Measurements from ENCODE around the gene CLIP2. TPM values are rescaled to one million over a fixed set of nuclear protein-coding genes. Genes with fewer than 3 reads are reported as not detected.

CLIP2 gene
- total RNA-seq, 1 donor from 2014 or later: 7.4 TPM

Other genes starting within 250 kb of the CLIP2 start
- gene LIMK1, start 205.6 kb upstream of the CLIP2 start, total RNA-seq: 10.1 TPM
- 159 TPM for gene EIF4H, start 115.1 kb upstream of the CLIP2 start, total RNA-seq
- 2.4 TPM for gene LAT2, start 79.4 kb upstream of the CLIP2 start, total RNA-seq
- 8.7 TPM for gene RFC2, start 35.0 kb upstream of the CLIP2 start, total RNA-seq
- 15.8 TPM for gene GTF2IRD1, start 164.5 kb downstream of the CLIP2 start, total RNA-seq